ENCODE measurements around the gene LIN54.

- TF ChIP-seq CTCF (IDR thresholded peaks at IDR 0.05; ENCODE audit: insufficient read depth, low read depth, low read length) = no peak
- TF ChIP-seq EZH2 (IDR thresholded peaks at IDR 0.05; ENCODE audit: insufficient read depth, low read length) = no peak
These were observed 13.6 kb upstream of the LIN54 start for GRCh38 chr4:83024233-83024632.

Measured in astrocyte (in vitro differentiated cells and primary cell).